GM12878 (cell line): ENCODE results near the gene PRKX. TPM values are rescaled to one million over a fixed set of nuclear protein-coding genes. Genes with fewer than 3 reads are reported as not detected.

ENCODE experiments used
- ATAC-seq: fragments of 200-7000 bp; cut with Tn5 transposase; 3 replicates; pipeline ENCODE4 v1.9.1; 2020; ENCODE audit warnings: mild to moderate bottlenecking, moderate library complexity
- BruUV-seq: library from RNA; stranded (reverse); fragments of 400-500 nt; replicated peaks from 2 replicates; lab custom pipeline; 2021; lab: Mats Ljungman, UMichigan
- CTCF ChIA-PET: fragments of 300-600 bp; sonication (Branson Sonifier 250); formaldehyde crosslinking; extraction: SDS; loops from one replicate; lab custom pipeline; 2021; ENCODE audit warnings: inconsistent platforms; lab: Yijun Ruan, JAX
- POLR2A ChIA-PET: fragments of 350-600 bp; formaldehyde crosslinking; extraction: SDS; loops from one replicate; lab custom pipeline; 2021; ENCODE audit warnings: inconsistent platforms; lab: Charles Lee
- RAD21 ChIA-PET: fragments of 300-600 bp; sonication (Branson Sonifier 250); formaldehyde crosslinking; loops from one replicate; lab custom pipeline; 2023; ENCODE audit warnings: antibody characterized with exemption; ENCODE audit not compliant: unreplicated experiment; lab: Charles Lee
- SMC1A ChIA-PET: fragments of 300-600 bp; sonication (Branson Sonifier 250); formaldehyde crosslinking; loops from one replicate; lab custom pipeline; 2023; ENCODE audit not compliant: unreplicated experiment, uncharacterized antibody; lab: Charles Lee
- DNase-seq: peaks from one replicate; pipeline ENCODE4 v3.0.0-alpha.2; 2011; ENCODE audit warnings: low read depth, low spot score
- FAIRE-seq: peaks from 3 replicates; lab custom pipeline; 2011; peaks lifted over from hg19 to GRCh38; lab: Jason Lieb, UNC
- H2AFZ ChIP-seq: 2 replicates; pipeline ENCODE4 v1.6.0; 2011; ENCODE audit warnings: low read depth, low read length, control low read depth; ENCODE audit not compliant: control insufficient read depth
- H3K27ac ChIP-seq: 2 replicates; pipeline ENCODE4 v1.5.1; 2011; ENCODE audit warnings: control low read depth; ENCODE audit not compliant: control insufficient read depth, insufficient read depth
- H3K27me3 ChIP-seq, 2 experiments: replicated peaks in 1 of 2; 2 replicates each; pipeline versions ENCODE4 v1.6.0 to v1.6.1; 2011; ENCODE audit warnings: low read length in 1 of 2; ENCODE audit not compliant: control insufficient read depth in 2 of 2, insufficient read depth in 2 of 2
- H3K36me3 ChIP-seq, 2 experiments: 2 replicates each; pipeline ENCODE4 v1.5.1; 2011; ENCODE audit warnings: low read length in 1 of 2; ENCODE audit not compliant: control insufficient read depth in 2 of 2, insufficient read depth in 2 of 2
- H3K4me1 ChIP-seq: 2 replicates; pipeline ENCODE4 v1.6.1; 2011; ENCODE audit warnings: mild to moderate bottlenecking, low read length, moderate library complexity, mixed read lengths; ENCODE audit not compliant: control insufficient read depth, insufficient read depth
- H3K4me2 ChIP-seq: 2 replicates; pipeline ENCODE4 v1.6.0; 2011; ENCODE audit warnings: control low read depth; ENCODE audit not compliant: control insufficient read depth, insufficient read depth
- H3K4me3 ChIP-seq: fragments of 200-600 bp; sonication (generic); 2 replicates; pipeline ENCODE4 v1.5.1; 2016
- H3K79me2 ChIP-seq: 2 replicates; pipeline ENCODE4 v1.6.0; 2011; ENCODE audit warnings: low read length; ENCODE audit not compliant: control insufficient read depth, insufficient read depth
- H3K9ac ChIP-seq: 2 replicates; pipeline ENCODE4 v1.8.0; 2011; ENCODE audit warnings: low read length, control low read depth, mixed read lengths; ENCODE audit not compliant: control insufficient read depth, insufficient read depth
- H3K9me3 ChIP-seq: replicated peaks from 3 replicates; pipeline ENCODE4 v1.5.1; 2011; ENCODE audit warnings: mild to moderate bottlenecking, low read length; ENCODE audit not compliant: control insufficient read depth, insufficient read depth
- H4K20me1 ChIP-seq: 2 replicates; pipeline ENCODE4 v1.6.0; 2011; ENCODE audit not compliant: control insufficient read depth, insufficient read depth
- CTCF ChIP-seq, 3 experiments: IDR thresholded peaks in 2 of 3; conservative IDR thresholded peaks in 1 of 3; 2 replicates each; pipeline ENCODE4 v1.5.1; 2011; ENCODE audit warnings: low read depth in 3 of 3, low read length in 3 of 3, mild to moderate bottlenecking in 3 of 3, control low read depth in 2 of 3, moderate library complexity in 2 of 3, inconsistent platforms in 1 of 3, mixed read lengths in 1 of 3; ENCODE audit not compliant: control insufficient read depth in 2 of 3, insufficient read depth in 1 of 3; ENCODE audit errors: extremely low read depth in 1 of 3
- ESRRA ChIP-seq: IDR thresholded peaks from 2 replicates; pipeline ENCODE4 v1.6.1; 2012; ENCODE audit warnings: mild to moderate bottlenecking, low read length, improper control_type of control experiment
- ETV6 ChIP-seq, 2 experiments: fragments of 450-650 bp in 1 of 2; IDR thresholded peaks in 1 of 2; conservative IDR thresholded peaks in 1 of 2; 2 replicates each; pipeline ENCODE4 v1.6.1; 2014; ENCODE audit warnings: antibody characterized with exemption in 1 of 2, borderline replicate concordance in 1 of 2, low read depth in 1 of 2, mild to moderate bottlenecking in 1 of 2, moderate library complexity in 1 of 2
- HDGF ChIP-seq: fragments of 450-650 bp; IDR thresholded peaks from 2 replicates; pipeline ENCODE4 v1.6.1; 2016; ENCODE audit warnings: antibody characterized with exemption
- RAD21 ChIP-seq: IDR thresholded peaks from 2 replicates; pipeline ENCODE4 v1.6.1; 2011; ENCODE audit warnings: mild to moderate bottlenecking, low read depth, low read length, moderate library complexity; ENCODE audit not compliant: insufficient read depth
- SMC3 ChIP-seq: IDR thresholded peaks from 2 replicates; pipeline ENCODE4 v1.6.1; 2011; ENCODE audit warnings: low read length, improper control_type of control experiment, borderline replicate concordance
- TAF1 ChIP-seq: IDR thresholded peaks from 2 replicates; pipeline ENCODE4 v1.6.1; 2011; ENCODE audit warnings: mild to moderate bottlenecking, low read depth, low read length, borderline replicate concordance
- TCF7 ChIP-seq: IDR thresholded peaks from 2 replicates; pipeline ENCODE4 v1.6.1; 2014; ENCODE audit warnings: antibody characterized with exemption, borderline replicate concordance
- WGBS: methylation state at CpG from one replicate; pipeline ENCODE4 v1.1.6; 2016; ENCODE audit warnings: low lambda C conversion rate; ENCODE audit not compliant: insufficient replicate concordance, insufficient coverage; ENCODE audit errors: missing lambda C conversion rate; 5-methylcytosine and 5-hydroxymethylcytosine counted together
- in situ Hi-C: fragments of 300-500 bp; cut with MboI; formaldehyde crosslinking; loops from 9 replicates; pipeline ENCODE4 v1.14.3; 2018; ENCODE audit warnings: mixed read lengths
- intact Hi-C: fragments of 100-400 bp; cut with micrococcal nuclease; formaldehyde crosslinking; loops from one replicate; pipeline ENCODE4 v1.14.2; 2022; ENCODE audit not compliant: unreplicated experiment
- polyA plus RNA-seq, 11 experiments: library from polyadenylated mRNA; depleted of rRNA in 4 of 11; unstranded in 6 of 11; stranded (reverse) in 5 of 11; fragments of >200 nt; fragmentation: Nextera tagmentation in 4 of 11; fragmentation: Illumina TruSeq in 1 of 11; extraction: Ambion mirVana in 4 of 11; extraction: Trizol in 1 of 11; gene quantifications; 1 replicate in 1 of 11; 2 replicates in 10 of 11; pipeline versions ENCODE4 v1.2.1 to v1.2.3, GENCODE V29; 2011 to 2016; ENCODE audit warnings: inconsistent platforms in 2 of 11, missing spikeins in 2 of 11, low read depth in 1 of 11
- total RNA-seq, 4 experiments: library from RNA; depleted of rRNA in 3 of 4; stranded (reverse); fragments of >200 nt in 3 of 4; fragmentation: Illumina TruSeq in 1 of 4; extraction: Trizol in 1 of 4; gene quantifications; 2 replicates each; pipeline versions ENCODE4 v1.2.1 to v1.2.3, GENCODE V29; 2013 to 2021

The PRKX gene
- total and polyA plus RNA-seq, 10 of the 15 experiments (the other 5 are each of a cell fraction or from before 2014, with no cell fraction given): 3.9 to 45.3 (median 23.9) TPM

- H2AFZ ChIP-seq: no peak overlapping the region
- intact Hi-C loops: no loop called here
- ATAC-seq: no peak
- no peak overlapping the region for H3K27ac ChIP-seq
- no peaks in the 10 kb centered on the region for H3K79me2 ChIP-seq
- 97% methylated on average over 13 of the region's 13 CpGs for WGBS
- ChIA-PET CTCF (interaction anchor here (1.9 to 3.5 kb wide), 3 partner anchors 10 to 161 kb away, joined by 7 to 44 read pairs (median 38); no protein-coding TSS in a partner anchor), SMC1A (interaction anchor here (1.9 kb wide), 1 partner anchor 161 kb away, joined by 14 read pairs; no protein-coding TSS in a partner anchor)
- H3K4me2 ChIP-seq: no peak overlapping the region
- FAIRE-seq: no peak
- no peak overlapping the region for H3K4me3 ChIP-seq
- H4K20me1 ChIP-seq: no peaks in the 10 kb centered on the region
- no peak for TF ChIP-seq TAF1
- TF ChIP-seq, all 136 proteins: peak for 0
- in situ Hi-C loops: loop anchor here (5.0 kb wide), 1 partner anchor 159 kb away; no protein-coding TSS in a partner anchor
- RAD21 ChIA-PET: interaction anchor here (2.0 kb wide), 1 partner anchor 158 kb away, joined by 34 read pairs; no protein-coding TSS in a partner anchor
- BruUV-seq: no TSS peak
- no peak for DNase-seq
- H3K9me3 ChIP-seq: no peaks in the 10 kb centered on the region
- H3K4me1 ChIP-seq: no peaks in the 10 kb centered on the region
- POLR2A ChIA-PET: no interaction called here
- H3K27me3 ChIP-seq: no peaks in the 10 kb centered on the region
- H3K36me3 ChIP-seq: peaks cover 2 to 6% of the 10 kb centered on the region in 2 experiments
- H3K9ac ChIP-seq: no peak overlapping the region
Observed at GRCh38 chrX:3653111-3653510, 60.3 kb downstream of the PRKX start.

- 26% methylated on average over 3 of the region's 3 CpGs for WGBS
- H3K27ac ChIP-seq: no peak overlapping the region
- TF ChIP-seq SMC3: peak; percentile 68; the same call in 1 of the 2 replicates
- peak; percentile 46 to 63 (median 55); a peak in 5 of 6 replicates for TF ChIP-seq CTCF (IDR thresholded peaks at IDR 0.05 in 2 of 3, conservative IDR thresholded peaks at IDR 0.05 in 1 of 3; ENCODE audit: control insufficient read depth in 2 of 3, extremely low read depth in 1 of 3, insufficient read depth in 1 of 3, low read depth in 3 of 3, low read length in 3 of 3)
- TF ChIP-seq TCF7: no peak
- no peak for TF ChIP-seq HDGF
- peak; percentile 65 for TF ChIP-seq RAD21
- TF ChIP-seq ETV6 (conservative IDR thresholded peaks at IDR 0.05 in 1 of 2, IDR thresholded peaks at IDR 0.05 in 1 of 2; ENCODE audit: borderline replicate concordance in 1 of 2, low read depth in 1 of 2): no peak
- no peak for TF ChIP-seq ESRRA
- DNase-seq (no peak), FAIRE-seq (no peak), ATAC-seq (peak; percentile 45; the same call in 1 of the 3 replicates)
- ChIA-PET POLR2A (interaction anchor here (0.8 to 1.0 kb wide), 2 partner anchors 12 to 162 kb away, joined by 4 to 8 read pairs; no protein-coding TSS in a partner anchor), CTCF (interaction anchor here (0.8 to 3.5 kb wide), 18 partner anchors 8 to 290 kb away, joined by 3 to 44 read pairs (median 4); no protein-coding TSS in a partner anchor), SMC1A (interaction anchor here (0.6 to 1.9 kb wide), 8 partner anchors 12 to 162 kb away, joined by 3 to 24 read pairs (median 5); no protein-coding TSS in a partner anchor), RAD21 (interaction anchor here (1.1 to 2.0 kb wide), 4 partner anchors 10 to 162 kb away, joined by 4 to 34 read pairs (median 8); no protein-coding TSS in a partner anchor)
- no peaks in the 10 kb centered on the region for H3K79me2 ChIP-seq
- H3K36me3 ChIP-seq: peaks cover 2 to 12% of the 10 kb centered on the region in 2 experiments
- no peak overlapping the region for H3K9ac ChIP-seq
- H3K4me3 ChIP-seq: no peak overlapping the region
- H2AFZ ChIP-seq: no peak overlapping the region
- intact Hi-C loops (loop anchor here (1.0 kb wide), 1 partner anchor 161 kb away; no protein-coding TSS in a partner anchor), in situ Hi-C loops (loop anchor here (5.0 kb wide), 1 partner anchor 161 kb away; no protein-coding TSS in a partner anchor)
- no peaks in the 10 kb centered on the region for H3K9me3 ChIP-seq
- no peaks in the 10 kb centered on the region for H3K27me3 ChIP-seq
- no peaks in the 10 kb centered on the region for H3K4me1 ChIP-seq
- no peak overlapping the region for H3K4me2 ChIP-seq
- BruUV-seq: TSS peak; percentile 33
- H4K20me1 ChIP-seq: no peaks in the 10 kb centered on the region
Observed at GRCh38 chrX:3651277-3651676, 62.2 kb downstream of the PRKX start.
